ENCODE data around the gene COMMD1. TPM values are rescaled to one million over a fixed set of nuclear protein-coding genes. Genes with fewer than 3 reads are reported as not detected.
A peak's percentile ranks its signal among the peaks of the same experiment; 100 is the strongest.
"Not testable (repeated sequence)": the region's sequence is repeated elsewhere in the genome, so short reads cannot be mapped to it uniquely, and the experiment has no call there.

COMMD1 gene
- total and polyA plus RNA-seq, 3 experiments from 2014 or later: 36.4 to 54.6 (median 41.2) TPM

DNA sequence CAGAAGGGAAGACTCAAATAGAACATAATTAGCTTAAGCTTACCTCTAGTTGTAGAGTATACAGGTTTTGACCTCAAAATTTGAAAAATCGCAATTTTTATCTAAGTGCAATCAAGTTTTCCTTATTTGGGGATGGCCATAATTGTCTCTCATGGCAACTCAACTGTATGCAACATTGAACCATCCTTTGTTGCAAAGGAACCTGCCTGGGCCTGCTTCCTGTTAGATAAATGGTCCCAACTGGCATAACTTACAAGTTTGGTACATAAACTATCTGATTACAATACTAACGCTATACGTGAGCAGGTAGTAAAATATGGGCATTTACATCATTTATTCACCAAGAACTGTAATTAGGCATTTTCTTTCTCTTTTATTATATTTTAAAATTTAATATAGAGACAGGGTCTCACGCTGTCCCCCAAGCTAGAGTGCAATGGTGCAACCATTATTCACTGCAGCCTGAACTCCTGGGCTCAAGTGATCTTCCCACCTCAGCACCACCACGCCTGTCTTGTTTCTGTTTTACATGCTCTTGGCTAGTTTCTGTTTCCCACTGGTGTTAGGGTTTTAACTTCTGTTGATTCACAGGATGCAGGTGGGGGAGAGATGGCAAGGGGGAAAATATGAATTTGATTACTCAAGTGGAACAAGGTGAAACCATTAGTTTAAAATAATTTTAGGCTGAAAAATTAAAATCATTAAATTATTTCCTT, 235.1 kb downstream of the COMMD1 start:
- no peaks in the 10 kb centered on the region for H3K27me3 ChIP-seq (ENCODE audit: insufficient read depth, low read length, poor library complexity, severe bottlenecking)
- H3K27ac Mint-ChIP-seq: peak overlapping the region in 1 of 8 donors; percentile 31
- no peak overlapping the region for H3K4me3 Mint-ChIP-seq
- no peak overlapping the region for H3K4me3 ChIP-seq (ENCODE audit: low read length)
- H3K9me3 ChIP-seq (ENCODE audit: low read length): no peaks in the 10 kb centered on the region
- no peak overlapping the region for H3K27ac ChIP-seq (ENCODE audit: low read depth, low read length)
- H3K27me3 Mint-ChIP-seq: no peaks in the 10 kb centered on the region
- DNase-seq: no peak
- peaks cover 8 to 12% (median 9%) of the 10 kb centered on the region in 3 donors for H3K36me3 Mint-ChIP-seq
- no peaks in the 10 kb centered on the region for H3K36me3 ChIP-seq (ENCODE audit: insufficient read depth, low read length)
- no peaks in the 10 kb centered on the region for H3K4me1 ChIP-seq (ENCODE audit: insufficient read depth, low read length)
- ChIA-PET POLR2A (no interaction called here), CTCF (no interaction called here)
- no peaks in the 10 kb centered on the region for H3K9me3 Mint-ChIP-seq
- peaks cover 0 to 3% (median 0%) of the 10 kb centered on the region in 3 donors for H3K4me1 Mint-ChIP-seq

DNA sequence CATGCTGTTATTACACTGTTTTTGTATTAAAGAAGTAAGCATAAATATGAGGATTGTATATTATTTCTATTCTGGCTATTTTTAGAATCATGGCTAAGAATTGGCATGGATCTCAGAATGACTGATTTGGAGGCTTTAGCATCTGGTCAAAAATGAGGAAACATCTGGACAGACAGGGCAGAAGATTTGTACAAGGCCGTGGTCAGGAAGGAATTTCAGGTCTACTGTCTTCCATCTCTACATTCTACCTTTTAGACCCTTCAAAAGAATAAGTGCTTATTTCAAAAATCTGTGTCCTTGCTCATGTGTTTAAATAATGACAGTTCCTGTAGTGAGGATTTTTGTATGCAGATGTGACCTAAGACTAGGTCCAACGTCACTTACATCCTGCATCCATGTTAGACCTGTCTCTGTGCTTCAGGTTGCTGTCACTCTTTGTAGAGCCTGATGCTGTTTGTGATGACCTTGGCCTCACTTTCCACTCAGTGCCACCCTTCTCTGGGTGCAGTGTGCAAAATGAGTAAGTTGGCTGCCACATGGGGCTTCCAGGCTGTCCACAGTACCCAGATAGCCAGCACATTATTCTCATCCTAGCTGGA, 235.8 kb downstream of the COMMD1 start:
- Histone ChIP-seq H3K27ac (ENCODE audit: low read depth, low read length) (no peak overlapping the region), H3K36me3 (ENCODE audit: insufficient read depth, low read length) (no peaks in the 10 kb centered on the region), H3K4me1 (ENCODE audit: insufficient read depth, low read length) (no peaks in the 10 kb centered on the region), H3K4me3 (ENCODE audit: low read length) (no peak overlapping the region), H3K9me3 (ENCODE audit: low read length) (no peaks in the 10 kb centered on the region), H3K27me3 (ENCODE audit: insufficient read depth, low read length, poor library complexity, severe bottlenecking) (no peaks in the 10 kb centered on the region)
- DNase-seq: no peak
- Mint-ChIP-seq H3K27ac (no peak overlapping the region), H3K4me1 (peaks cover 0 to 3% (median 0%) of the 10 kb centered on the region in 3 donors), H3K27me3 (no peaks in the 10 kb centered on the region), H3K4me3 (no peak overlapping the region), H3K9me3 (no peaks in the 10 kb centered on the region), H3K36me3 (peaks cover 3 to 6% (median 4%) of the 10 kb centered on the region in 3 donors)
- ChIA-PET POLR2A (no interaction called here), CTCF (no interaction called here)

DNA sequence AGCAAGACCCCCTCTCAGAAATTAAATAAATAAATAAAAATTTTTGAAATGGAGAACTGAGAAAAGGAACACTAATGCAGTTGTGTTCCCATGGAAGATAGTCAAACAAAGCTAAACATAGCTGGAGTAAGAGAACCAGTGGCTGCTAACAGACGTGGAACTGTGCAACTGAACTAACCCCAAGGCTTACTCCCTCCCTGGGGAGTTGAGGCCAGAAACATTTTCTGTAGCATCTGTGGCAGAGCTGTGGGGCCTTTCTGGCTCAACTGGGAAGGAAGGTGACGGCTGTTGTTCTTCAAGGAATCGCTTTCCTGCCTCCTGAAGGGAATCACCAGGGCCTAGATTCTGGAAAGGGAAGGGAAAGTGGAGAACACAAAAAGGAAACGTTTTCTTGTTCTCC, 236.6 kb downstream of the COMMD1 start:
- H3K4me1 Mint-ChIP-seq: peaks cover 6% of the 10 kb centered on the region in 3 donors
- Histone ChIP-seq H3K4me3 (ENCODE audit: low read length) (no peak overlapping the region), H3K9me3 (ENCODE audit: low read length) (no peaks in the 10 kb centered on the region), H3K4me1 (ENCODE audit: insufficient read depth, low read length) (no peaks in the 10 kb centered on the region), H3K27me3 (ENCODE audit: insufficient read depth, low read length, poor library complexity, severe bottlenecking) (no peaks in the 10 kb centered on the region), H3K36me3 (ENCODE audit: insufficient read depth, low read length) (no peaks in the 10 kb centered on the region), H3K27ac (ENCODE audit: low read depth, low read length) (no peak overlapping the region)
- H3K4me3 Mint-ChIP-seq: no peak overlapping the region
- POLR2A ChIA-PET: no interaction called here
- no peaks in the 10 kb centered on the region for H3K9me3 Mint-ChIP-seq
- H3K36me3 Mint-ChIP-seq: peaks cover 3 to 4% (median 3%) of the 10 kb centered on the region in 3 donors
- no peaks in the 10 kb centered on the region for H3K27me3 Mint-ChIP-seq
- no peak overlapping the region for H3K27ac Mint-ChIP-seq
- CTCF ChIA-PET: no interaction called here
- no peak for DNase-seq

DNA sequence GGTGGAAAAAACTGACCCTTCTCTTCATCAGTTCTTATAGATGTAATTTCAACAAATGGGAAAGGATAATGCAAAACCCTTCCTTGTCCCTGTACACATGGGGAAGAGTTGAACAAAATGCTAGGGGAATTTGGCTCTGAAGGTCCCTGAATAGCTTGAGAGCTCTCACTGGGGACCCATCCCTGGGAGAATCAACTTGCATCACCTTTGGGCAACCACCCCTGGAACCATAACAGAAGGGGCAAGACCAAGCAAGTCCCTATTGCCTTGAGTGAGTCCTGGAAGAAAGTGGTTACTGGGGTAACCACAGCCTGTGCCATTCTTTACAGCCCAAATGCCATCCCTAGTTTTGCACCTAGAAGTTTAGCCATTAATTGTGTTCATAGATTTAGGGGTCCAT, 238.2 kb downstream of the COMMD1 start:
- peaks cover 3 to 8% (median 3%) of the 10 kb centered on the region in 3 donors for H3K36me3 Mint-ChIP-seq
- DNase-seq: no peak
- peaks cover 6% of the 10 kb centered on the region in 3 donors for H3K4me1 Mint-ChIP-seq
- no peak overlapping the region for H3K4me3 Mint-ChIP-seq
- H3K27me3 Mint-ChIP-seq: no peaks in the 10 kb centered on the region
- Histone ChIP-seq H3K36me3 (ENCODE audit: insufficient read depth, low read length) (no peaks in the 10 kb centered on the region), H3K4me1 (ENCODE audit: insufficient read depth, low read length) (no peaks in the 10 kb centered on the region), H3K9me3 (ENCODE audit: low read length) (no peaks in the 10 kb centered on the region), H3K27me3 (ENCODE audit: insufficient read depth, low read length, poor library complexity, severe bottlenecking) (no peaks in the 10 kb centered on the region), H3K27ac (ENCODE audit: low read depth, low read length) (no peak overlapping the region), H3K4me3 (ENCODE audit: low read length) (no peak overlapping the region)
- CTCF ChIA-PET: no interaction called here
- H3K27ac Mint-ChIP-seq: no peak overlapping the region
- POLR2A ChIA-PET: no interaction called here
- no peaks in the 10 kb centered on the region for H3K9me3 Mint-ChIP-seq

DNA sequence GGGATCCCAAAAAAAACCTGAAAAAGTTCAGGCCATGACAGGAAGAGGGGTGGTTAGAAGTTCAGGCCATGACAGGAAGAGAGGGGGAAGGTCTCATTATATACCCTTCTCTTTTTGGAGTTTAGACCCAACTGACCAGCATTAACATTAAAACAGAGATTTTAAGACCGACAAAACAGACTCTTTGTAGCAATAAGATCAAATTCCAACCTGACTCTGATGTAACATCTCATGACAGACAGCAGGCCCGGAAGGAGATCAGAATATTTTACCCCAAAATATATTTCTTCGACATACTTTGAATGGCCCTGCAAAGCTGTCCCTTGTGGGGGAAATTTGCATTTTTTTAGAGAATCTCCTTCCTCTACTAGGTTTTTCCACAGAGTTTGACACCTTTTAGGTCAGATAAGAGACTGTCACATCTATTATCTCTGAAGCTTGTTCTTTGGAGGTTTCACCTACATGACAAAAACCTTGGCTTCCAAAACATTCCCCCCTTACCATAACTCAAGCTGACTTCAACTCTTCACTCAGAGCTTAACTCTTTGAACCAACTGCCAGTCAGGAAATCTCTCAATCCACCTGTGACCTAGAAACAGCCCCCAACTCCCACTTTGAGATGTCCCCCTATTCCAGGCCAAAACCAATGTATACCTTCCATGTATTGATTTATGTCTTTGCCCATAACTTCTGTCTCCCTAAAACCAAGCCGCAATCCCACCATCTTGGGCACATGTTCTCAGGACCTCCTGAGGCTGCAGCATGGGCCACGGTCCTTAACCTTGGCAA, 239.4 kb downstream of the COMMD1 start:
- no peaks in the 10 kb centered on the region for H3K36me3 ChIP-seq (ENCODE audit: insufficient read depth, low read length)
- Mint-ChIP-seq H3K27me3 (no peaks in the 10 kb centered on the region), H3K4me1 (peaks cover 6% of the 10 kb centered on the region in 3 donors), H3K36me3 (peaks cover 1 to 6% (median 3%) of the 10 kb centered on the region in 3 donors), H3K4me3 (no peak overlapping the region), H3K9me3 (no peaks in the 10 kb centered on the region), H3K27ac (peak overlapping the region in 3 of 8 donors; percentile 28 to 51 (median 43))
- no peaks in the 10 kb centered on the region for H3K27me3 ChIP-seq (ENCODE audit: insufficient read depth, low read length, poor library complexity, severe bottlenecking)
- H3K4me3 ChIP-seq (ENCODE audit: low read length): no peak overlapping the region
- no peaks in the 10 kb centered on the region for H3K4me1 ChIP-seq (ENCODE audit: insufficient read depth, low read length)
- ChIA-PET CTCF (no interaction called here), POLR2A (no interaction called here)
- DNase-seq: no peak
- H3K9me3 ChIP-seq (ENCODE audit: low read length): no peaks in the 10 kb centered on the region
- H3K27ac ChIP-seq (ENCODE audit: low read depth, low read length): no peak overlapping the region

DNA sequence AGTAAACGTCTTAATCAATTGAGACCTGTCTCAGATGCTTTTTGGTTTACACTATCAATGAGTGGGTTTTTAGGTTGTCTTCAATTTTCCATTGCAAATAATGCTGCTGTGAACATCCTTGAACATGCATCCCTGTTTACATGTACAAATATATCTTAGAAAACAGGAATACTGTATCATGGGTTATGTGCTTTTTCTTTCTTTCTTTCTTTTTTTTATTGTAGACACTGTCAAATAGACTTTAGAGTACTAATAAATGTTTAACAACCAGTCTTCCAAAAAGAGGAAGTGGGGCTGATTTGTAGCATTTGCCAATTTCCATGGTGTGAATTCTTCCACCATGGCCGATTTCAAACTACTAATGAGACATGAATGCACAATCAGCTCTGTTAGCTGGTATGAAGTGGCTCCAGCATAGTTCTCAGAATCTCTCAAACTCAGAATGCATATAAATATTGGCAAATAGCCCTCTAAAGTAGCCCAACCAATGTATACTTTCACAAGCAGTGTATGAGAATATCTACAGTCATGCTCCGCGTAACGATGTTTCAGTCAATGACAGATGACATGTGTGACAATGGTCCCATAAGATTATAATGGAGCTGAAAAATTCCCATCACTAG, 240.1 kb downstream of the COMMD1 start:
- no peaks in the 10 kb centered on the region for H3K27me3 Mint-ChIP-seq
- peak overlapping the region in 2 of 8 donors; percentile 28 to 43 for H3K27ac Mint-ChIP-seq
- H3K4me1 ChIP-seq (ENCODE audit: insufficient read depth, low read length): no peaks in the 10 kb centered on the region
- no peak overlapping the region for H3K4me3 Mint-ChIP-seq
- H3K27ac ChIP-seq (ENCODE audit: low read depth, low read length): no peak overlapping the region
- H3K36me3 ChIP-seq (ENCODE audit: insufficient read depth, low read length): no peaks in the 10 kb centered on the region
- ChIA-PET POLR2A (no interaction called here), CTCF (no interaction called here)
- peaks cover 1 to 4% (median 3%) of the 10 kb centered on the region in 3 donors for H3K36me3 Mint-ChIP-seq
- H3K27me3 ChIP-seq (ENCODE audit: insufficient read depth, low read length, poor library complexity, severe bottlenecking): no peaks in the 10 kb centered on the region
- H3K4me1 Mint-ChIP-seq: peaks cover 6% of the 10 kb centered on the region in 3 donors
- no peaks in the 10 kb centered on the region for H3K9me3 ChIP-seq (ENCODE audit: low read length)
- no peak overlapping the region for H3K4me3 ChIP-seq (ENCODE audit: low read length)
- no peak for DNase-seq
- H3K9me3 Mint-ChIP-seq: no peaks in the 10 kb centered on the region

DNA sequence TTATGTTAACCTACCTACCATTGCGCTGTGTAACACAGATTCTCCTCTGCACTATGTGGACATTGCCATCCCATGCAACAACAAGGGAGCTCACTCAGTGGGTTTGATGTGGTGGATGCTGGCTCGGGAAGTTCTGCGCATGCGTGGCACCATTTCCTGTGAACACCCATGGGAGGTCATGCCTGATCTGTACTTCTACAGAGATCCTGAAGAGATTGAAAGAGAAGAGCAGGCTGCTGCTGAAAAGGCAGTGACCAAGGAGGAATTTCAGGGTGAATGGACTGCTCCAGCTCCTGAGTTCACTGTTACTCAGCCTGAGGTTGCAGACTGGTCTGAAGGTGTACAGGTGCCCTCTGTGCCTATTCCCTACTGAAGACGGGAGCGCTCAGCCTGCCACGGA, 241.3 kb downstream of the COMMD1 start:
- DNase-seq: peak in 2 of 5 donors; percentile 23 to 59
- POLR2A ChIA-PET; H3K27ac ChIP-seq (ENCODE audit: low read depth, low read length): not testable (repeated sequence)

More for the DNA sequence above, 241.3 kb downstream of the COMMD1 start:
- not testable (repeated sequence) for H3K4me3 ChIP-seq (ENCODE audit: low read length); H3K27me3 ChIP-seq (ENCODE audit: insufficient read depth, low read length, poor library complexity, severe bottlenecking); H3K9me3 ChIP-seq (ENCODE audit: low read length); H3K4me1 ChIP-seq (ENCODE audit: insufficient read depth, low read length); H3K36me3 Mint-ChIP-seq; H3K27ac Mint-ChIP-seq; H3K9me3 Mint-ChIP-seq; H3K4me3 Mint-ChIP-seq; H3K4me1 Mint-ChIP-seq; H3K27me3 Mint-ChIP-seq; H3K36me3 ChIP-seq (ENCODE audit: insufficient read depth, low read length)
- CTCF ChIA-PET: interaction anchor here (1.9 kb wide), 1 partner anchor 15 kb away, joined by 5 read pairs; no protein-coding TSS in a partner anchor
